ENCODE measurements around the gene TAF11L2. TPM values are rescaled to one million over a fixed set of nuclear protein-coding genes. Genes with fewer than 3 reads are reported as not detected.
"Not testable (repeated sequence)": the region's sequence is repeated elsewhere in the genome, so short reads cannot be mapped to it uniquely, and the experiment has no call there.

TAF11L2 gene
- total RNA-seq, 1 experiment from 2014 or later, result not detected

- H3K36me3 Mint-ChIP-seq (ENCODE audit: insufficient read depth in 1 of 3, low read depth in 3 of 3), result no peaks in the 10 kb centered on the region
- Histone ChIP-seq H2BK20ac (ENCODE audit: low read depth, low read length, poor library complexity, severe bottlenecking) (no peak overlapping the region), H3K23me2 (ENCODE audit: insufficient read length, low read depth, low read length, poor library complexity, severe bottlenecking) (no peaks in the 10 kb centered on the region), H4K20me1 (ENCODE audit: control insufficient read depth, insufficient read depth, insufficient read length) (no peaks in the 10 kb centered on the region), H3T11ph (ENCODE audit: low read length) (no peak overlapping the region), H3K79me1 (ENCODE audit: insufficient read depth, low read depth, low read length, poor library complexity, severe bottlenecking) (no peaks in the 10 kb centered on the region), H2AK5ac (ENCODE audit: insufficient read length, low read length) (no peak overlapping the region), H2AFZ (ENCODE audit: low read length) (no peak overlapping the region), H3K4ac (ENCODE audit: low read depth, low read length) (no peak overlapping the region), H3K79me2 (ENCODE audit: insufficient read depth, low read length) (no peaks in the 10 kb centered on the region), H3K4me1 (ENCODE audit: insufficient read depth, low read length) (no peaks in the 10 kb centered on the region), H3K27ac (ENCODE audit: insufficient read length, low read depth, low read length) (no peak overlapping the region), H2BK5ac (ENCODE audit: insufficient read length, low read length) (no peak overlapping the region), H4K91ac (ENCODE audit: insufficient read length, low read depth, low read length) (no peak overlapping the region), H2BK15ac (ENCODE audit: low read depth, low read length) (no peak overlapping the region), H3K56ac (ENCODE audit: insufficient read length, low read depth, low read length) (no peak overlapping the region), H3K23ac (ENCODE audit: insufficient read length, low read depth, low read length) (no peak overlapping the region), H3K9ac (ENCODE audit: extremely low read depth, insufficient read length, low read length) (no peak overlapping the region), H3K9me3 (ENCODE audit: control insufficient read depth, low read depth, low read length) (no peaks in the 10 kb centered on the region), H3K27me3 (ENCODE audit: insufficient read depth, low read length) (no peaks in the 10 kb centered on the region), H3K18ac (ENCODE audit: insufficient read length, low read depth, low read length) (no peak overlapping the region), H4K5ac (ENCODE audit: insufficient read length, low read depth, low read length) (no peak overlapping the region), H2BK12ac (ENCODE audit: insufficient read length, low read depth, low read length) (no peak overlapping the region), H3K14ac (ENCODE audit: insufficient read depth, low read length) (no peak overlapping the region), H3K4me2 (ENCODE audit: insufficient read depth, insufficient read length, low read length) (no peak overlapping the region), H4K8ac (replicated peaks; ENCODE audit: insufficient read length, low read depth, low read length) (no peak overlapping the region), H2BK120ac (ENCODE audit: low read depth, low read length, poor library complexity, severe bottlenecking) (no peak overlapping the region)
- H3K9me3 Mint-ChIP-seq, result no peaks in the 10 kb centered on the region
- no peak for TF ChIP-seq CTCF (conservative IDR thresholded peaks at IDR 0.05)
- H3K4me3 Mint-ChIP-seq, result no peak overlapping the region
- H3K27ac Mint-ChIP-seq, result no peak overlapping the region
- H3K27me3 Mint-ChIP-seq (ENCODE audit: low read depth), result no peaks in the 10 kb centered on the region
- peaks cover 7 to 12% of the 10 kb centered on the region in 2 experiments for H3K4me1 Mint-ChIP-seq
- DNase-seq, result no peak
Observed at GRCh38 chr5:17470064-17470463, 28.0 kb upstream of the TAF11L2 start.

GRCh38 chr5:17475064-17475463 is 23.0 kb upstream of the TAF11L2 start:
- H4K20me1 ChIP-seq (ENCODE audit: control insufficient read depth, insufficient read depth, insufficient read length), result not testable (repeated sequence)

More at GRCh38 chr5:17475064-17475463, 23.0 kb upstream of the TAF11L2 start:
- H3K9me3 ChIP-seq (ENCODE audit: control insufficient read depth, low read depth, low read length); H4K5ac ChIP-seq (ENCODE audit: insufficient read length, low read depth, low read length); H3K4me1 Mint-ChIP-seq; H2BK120ac ChIP-seq (ENCODE audit: low read depth, low read length, poor library complexity, severe bottlenecking); H3K27me3 ChIP-seq (ENCODE audit: insufficient read depth, low read length); DNase-seq; H2BK15ac ChIP-seq (ENCODE audit: low read depth, low read length); H2AK5ac ChIP-seq (ENCODE audit: insufficient read length, low read length); H3K27ac ChIP-seq (ENCODE audit: insufficient read length, low read depth, low read length); H3K56ac ChIP-seq (ENCODE audit: insufficient read length, low read depth, low read length); H3K36me3 Mint-ChIP-seq (ENCODE audit: insufficient read depth in 1 of 3, low read depth in 3 of 3); H3T11ph ChIP-seq (ENCODE audit: low read length); H3K27ac Mint-ChIP-seq; H3K9ac ChIP-seq (ENCODE audit: extremely low read depth, insufficient read length, low read length); H3K23ac ChIP-seq (ENCODE audit: insufficient read length, low read depth, low read length); H3K4ac ChIP-seq (ENCODE audit: low read depth, low read length); H3K9me3 Mint-ChIP-seq; H2BK20ac ChIP-seq (ENCODE audit: low read depth, low read length, poor library complexity, severe bottlenecking); H4K91ac ChIP-seq (ENCODE audit: insufficient read length, low read depth, low read length); H3K79me2 ChIP-seq (ENCODE audit: insufficient read depth, low read length); H3K79me1 ChIP-seq (ENCODE audit: insufficient read depth, low read depth, low read length, poor library complexity, severe bottlenecking); H2BK12ac ChIP-seq (ENCODE audit: insufficient read length, low read depth, low read length); H2AFZ ChIP-seq (ENCODE audit: low read length); H3K4me1 ChIP-seq (ENCODE audit: insufficient read depth, low read length); H4K8ac ChIP-seq (replicated peaks; ENCODE audit: insufficient read length, low read depth, low read length); H3K18ac ChIP-seq (ENCODE audit: insufficient read length, low read depth, low read length); H3K23me2 ChIP-seq (ENCODE audit: insufficient read length, low read depth, low read length, poor library complexity, severe bottlenecking); H3K4me3 Mint-ChIP-seq; H3K27me3 Mint-ChIP-seq (ENCODE audit: low read depth); H3K4me2 ChIP-seq (ENCODE audit: insufficient read depth, insufficient read length, low read length); H3K14ac ChIP-seq (ENCODE audit: insufficient read depth, low read length); H2BK5ac ChIP-seq (ENCODE audit: insufficient read length, low read length): not testable (repeated sequence)
